CD4-positive, alpha-beta T cell treated with Interleukin-15 for 4 hours (primary cell): ENCODE results near the gene MAS1.
"Not testable (repeated sequence)": the region's sequence is repeated elsewhere in the genome, so short reads cannot be mapped to it uniquely, and the experiment has no call there.

ENCODE experiments used
- DNase-seq: peaks from one replicate; pipeline ENCODE4 v3.0.0-alpha.2; 2020; ENCODE audit warnings: low spot score

MAS1 gene

DNA sequence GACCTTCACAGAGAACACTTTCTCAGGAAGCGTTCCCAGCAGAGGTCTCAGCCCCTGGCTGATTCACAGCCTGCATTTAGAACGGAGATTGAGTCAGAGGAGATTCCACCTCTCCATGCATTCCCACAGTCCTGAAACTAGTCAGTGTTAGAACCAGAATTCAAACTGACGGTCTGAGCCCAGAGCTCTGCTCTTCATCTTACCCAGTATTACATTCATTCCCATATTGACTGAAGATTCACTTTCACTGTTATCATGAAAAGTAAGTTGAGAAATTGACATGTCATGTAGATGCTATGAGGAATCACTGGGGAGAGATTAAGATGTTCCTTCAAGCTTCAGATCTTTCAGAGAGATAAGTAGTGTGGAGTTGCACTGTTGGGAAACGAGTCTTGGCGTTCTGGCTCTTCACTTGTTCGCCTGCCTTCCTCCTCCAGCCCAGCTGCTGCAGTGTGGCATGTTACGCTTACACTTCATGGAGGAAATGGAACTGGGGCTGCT is 28.3 kb downstream of the MAS1 start:
- no peak for DNase-seq

DNA sequence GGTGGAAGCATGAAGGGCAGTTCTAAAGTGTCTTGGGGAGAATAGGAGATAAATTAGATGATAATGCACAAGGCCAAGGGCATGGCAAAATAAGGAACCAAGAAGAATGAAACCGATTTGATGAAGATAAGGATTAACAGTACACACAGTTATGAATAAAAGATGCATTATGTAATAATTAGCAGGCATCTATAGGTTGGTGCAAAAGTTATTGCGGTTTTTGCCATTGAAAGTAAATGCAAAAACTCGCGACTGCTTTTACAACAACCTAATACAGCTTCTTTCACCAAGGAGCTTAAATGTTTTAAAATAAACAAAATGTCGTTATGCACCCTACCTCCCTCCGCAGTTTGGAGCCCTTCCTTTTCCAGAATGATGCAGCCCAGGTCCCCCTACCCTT is 29.0 kb downstream of the MAS1 start:
- DNase-seq = no peak

DNA sequence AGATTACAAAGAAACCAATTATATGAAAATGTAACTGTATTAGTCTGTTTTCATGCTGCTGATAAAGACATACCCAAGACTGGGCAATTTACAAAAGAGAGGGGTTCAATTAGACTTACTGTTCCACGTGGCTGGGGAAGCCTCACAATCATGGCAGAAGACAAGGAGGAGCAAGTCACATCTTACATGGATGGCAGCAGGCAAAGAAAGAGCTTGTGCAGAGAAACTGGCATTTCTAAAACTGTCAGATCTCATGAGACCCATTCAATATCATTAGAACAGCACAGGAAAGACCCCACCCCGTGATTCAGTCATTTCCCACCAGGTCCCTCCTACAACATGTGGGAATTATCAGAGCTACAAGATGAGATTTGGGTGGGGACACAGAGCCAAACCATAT is 33.4 kb downstream of the MAS1 start:
- DNase-seq = not testable (repeated sequence)

DNA sequence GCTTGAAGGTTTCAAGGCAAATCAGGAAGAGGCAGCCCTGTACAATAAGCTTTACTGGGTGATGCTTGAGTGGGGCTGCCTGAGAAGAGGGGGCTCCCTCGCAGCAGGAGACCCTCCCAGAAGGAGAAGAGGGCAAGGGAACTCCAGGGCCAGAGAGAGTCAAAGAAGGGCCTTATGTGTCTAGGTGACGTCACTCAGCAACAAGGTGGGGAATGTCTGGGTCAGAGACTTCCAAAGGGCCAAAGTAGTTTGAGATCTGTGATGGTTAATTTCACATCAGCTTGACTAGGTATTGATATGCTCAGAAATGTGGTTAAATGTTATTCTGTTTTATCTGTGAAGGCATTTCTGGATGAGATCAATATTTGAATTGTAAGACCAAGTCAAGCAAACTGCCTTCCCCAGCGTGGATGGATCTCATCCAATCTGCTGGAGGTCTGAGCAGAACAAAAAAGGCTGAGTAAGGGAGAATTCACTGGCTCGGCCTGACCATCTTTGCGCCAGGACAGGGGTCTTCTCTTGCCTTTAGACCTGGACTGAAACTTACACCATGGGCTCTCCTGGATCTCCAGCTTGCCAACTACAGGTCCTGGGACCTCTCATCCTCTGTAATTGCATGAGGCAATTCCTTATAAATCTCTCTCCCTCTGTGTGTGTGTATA is 35.9 kb downstream of the MAS1 start:
- no peak for DNase-seq

DNA sequence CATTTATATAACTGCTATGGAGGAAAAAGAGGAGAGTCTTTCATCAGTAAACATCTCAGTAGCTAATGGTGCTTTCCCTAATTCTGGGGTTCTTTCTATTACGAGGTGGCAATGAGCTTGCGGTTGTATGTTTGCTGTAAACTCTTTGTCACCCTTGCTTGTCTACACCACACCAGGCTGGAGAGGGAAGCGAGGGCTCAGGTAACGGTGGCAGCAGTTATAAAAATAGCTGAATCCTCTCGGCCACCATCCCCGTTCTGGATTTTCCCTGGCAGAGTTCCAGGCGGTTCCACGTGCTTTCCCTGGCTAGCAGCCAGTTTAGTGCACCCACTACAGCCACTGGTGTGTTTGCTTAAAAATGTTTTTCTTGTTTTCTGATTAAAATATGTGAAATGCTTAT is 39.0 kb downstream of the MAS1 start:
- peak; percentile 74 for DNase-seq

DNA sequence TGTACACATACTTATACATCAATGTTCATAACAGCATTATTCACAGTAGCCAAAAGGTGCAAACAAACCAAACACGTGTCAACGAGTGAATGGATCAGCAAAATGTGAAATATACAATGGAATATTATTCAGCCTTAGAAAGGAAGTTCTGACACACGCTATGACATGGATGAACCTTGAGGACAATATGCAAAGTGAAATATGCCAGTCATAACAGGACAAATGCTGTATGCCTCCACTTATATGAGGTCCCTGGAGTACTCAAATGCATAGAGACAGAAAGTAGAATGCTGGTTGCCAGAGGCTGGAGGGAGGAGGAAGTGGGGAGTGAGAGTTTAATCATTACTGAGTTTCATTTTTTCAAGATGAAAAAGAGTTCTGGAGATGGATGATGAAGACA is 40.3 kb downstream of the MAS1 start:
- DNase-seq = no peak

DNA sequence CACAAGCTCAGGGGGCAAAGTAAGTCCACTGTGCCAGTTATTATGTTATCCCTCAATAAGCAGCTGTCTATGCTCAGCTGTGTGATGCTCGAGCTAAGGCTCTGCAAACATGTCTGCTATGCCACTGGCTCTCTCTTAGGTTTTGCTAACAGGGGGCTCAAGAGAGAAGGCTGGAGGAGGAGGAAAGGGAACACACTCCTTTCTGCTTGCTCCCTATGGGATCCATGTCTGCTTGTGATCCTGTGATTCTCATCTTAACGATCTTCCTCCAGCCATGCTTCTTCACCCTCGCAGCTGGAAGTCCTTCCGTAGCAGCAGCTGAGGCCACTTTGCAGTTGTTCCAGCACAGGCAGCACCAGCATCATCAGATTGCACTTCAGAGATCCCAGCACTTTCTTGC is 41.1 kb downstream of the MAS1 start:
- DNase-seq = no peak

DNA sequence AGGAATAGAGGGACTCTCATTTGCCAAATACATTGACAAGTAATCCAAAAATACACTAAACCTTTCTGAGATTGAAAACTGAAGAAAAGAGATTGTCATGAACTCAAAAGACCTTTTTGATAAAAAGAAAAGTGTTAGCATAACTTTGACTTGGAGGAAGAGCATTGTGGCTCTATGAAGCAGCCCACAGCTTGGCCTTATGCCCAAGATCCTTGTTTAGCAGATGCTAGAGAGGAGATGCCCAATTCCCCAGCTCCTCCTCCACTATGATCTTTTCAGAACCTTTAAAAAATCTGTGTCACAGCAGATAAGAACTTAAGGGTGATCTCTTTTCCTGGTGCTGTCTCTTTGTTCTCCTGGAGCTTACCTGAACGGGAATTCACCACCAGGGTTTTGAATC is 42.3 kb downstream of the MAS1 start:
- DNase-seq = no peak

DNA sequence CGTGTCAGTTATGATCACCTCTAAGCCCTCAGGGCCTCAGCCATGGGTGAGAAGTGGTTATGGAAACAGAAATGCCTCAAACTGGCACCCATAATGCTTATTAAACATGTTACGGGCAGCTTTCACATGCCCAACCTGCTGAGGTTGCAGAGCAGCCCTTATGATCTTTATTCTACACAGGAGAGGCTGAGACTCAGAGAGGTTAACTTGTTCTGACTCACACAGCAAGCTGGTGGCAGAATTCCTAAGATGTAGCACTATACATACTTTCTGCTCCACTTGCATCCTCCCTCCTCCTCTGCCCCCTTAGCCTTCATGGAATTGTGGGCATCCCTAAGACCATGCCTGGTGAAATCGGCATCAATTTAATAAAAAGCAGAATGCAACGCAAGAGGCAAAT is 43.4 kb downstream of the MAS1 start:
- DNase-seq = no peak

DNA sequence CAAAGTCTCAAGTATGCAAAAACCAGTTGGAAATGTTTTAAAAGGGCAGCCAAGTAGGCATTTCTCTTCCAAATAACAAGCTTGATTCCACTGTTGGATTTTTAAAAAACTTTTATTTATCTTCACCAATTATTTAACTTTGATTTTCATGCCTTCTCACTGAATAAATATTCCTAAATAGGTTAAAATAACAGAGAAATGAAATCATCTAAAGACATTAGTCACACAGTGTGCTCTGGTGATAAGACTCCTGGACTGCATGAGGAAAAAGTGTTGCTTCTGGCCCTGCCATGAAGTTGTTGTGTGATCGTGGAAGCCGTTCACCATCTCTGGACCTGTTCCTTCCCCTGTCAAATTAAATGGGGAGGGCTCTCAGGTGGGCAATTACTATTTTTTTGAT is 44.3 kb downstream of the MAS1 start:
- DNase-seq = no peak

DNA sequence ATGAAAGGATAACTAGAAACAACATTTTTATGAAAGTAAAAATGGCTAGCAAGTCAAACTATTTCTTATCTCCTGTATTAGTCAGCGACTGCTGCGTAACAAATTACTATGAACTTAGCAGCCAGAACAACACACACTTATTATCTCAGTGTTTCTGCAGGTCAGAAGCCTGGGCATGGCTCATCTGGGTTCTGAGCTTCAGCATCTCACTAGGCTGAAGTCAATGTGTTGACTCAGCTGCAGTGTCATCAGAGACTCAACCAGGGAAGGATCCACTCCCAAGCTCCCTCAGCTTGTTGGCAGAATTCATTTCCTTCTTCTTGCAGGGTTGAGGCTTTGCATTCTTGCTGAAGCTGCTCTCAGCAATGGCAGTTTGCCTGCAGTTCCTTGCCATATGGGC is 44.8 kb downstream of the MAS1 start:
- DNase-seq = no peak

DNA sequence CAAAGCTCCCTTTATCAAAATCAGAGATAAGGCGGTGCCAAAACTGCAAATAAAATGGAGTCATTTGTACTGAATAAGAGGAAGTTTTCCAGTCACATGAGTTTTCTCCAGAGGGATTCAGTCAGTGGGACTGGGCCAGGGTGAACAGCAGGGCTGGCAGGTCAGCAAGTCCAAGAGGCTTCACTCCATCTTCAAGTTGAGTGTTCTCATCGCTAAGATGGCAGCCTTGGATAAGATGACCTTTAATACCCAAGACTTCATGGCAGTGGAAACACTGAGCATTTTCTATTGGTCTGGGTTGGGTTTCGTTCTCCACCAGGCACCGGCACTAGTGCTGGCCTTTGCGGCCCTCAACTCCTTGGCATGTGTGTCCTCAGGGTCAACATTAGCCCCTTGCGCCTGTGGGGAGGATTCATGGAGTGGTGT is 48.8 kb downstream of the MAS1 start:
- no peak for DNase-seq
